ENCODE data around the gene OR1M1. TPM values are rescaled to one million over a fixed set of nuclear protein-coding genes. Genes with fewer than 3 reads are reported as not detected.

Gene OR1M1
- total and polyA plus RNA-seq, 4 donors: not detected

- DNase-seq (ENCODE audit: low spot score): no peak
- Histone ChIP-seq H3K4me1 (ENCODE audit: control insufficient read depth in 4 of 4, insufficient read depth in 4 of 4, low read length in 3 of 4) (no peaks in the 10 kb centered on the region), H3K27me3 (ENCODE audit: control insufficient read depth in 4 of 4, insufficient read depth in 4 of 4, low read length in 3 of 4) (no peaks in the 10 kb centered on the region), H3K4me3 (ENCODE audit: low read depth in 1 of 3, low read length in 3 of 3) (no peak overlapping the region), H3K36me3 (ENCODE audit: control insufficient read depth in 4 of 4, insufficient read depth in 3 of 4, low read depth in 1 of 4, low read length in 3 of 4) (no peaks in the 10 kb centered on the region), H3K9ac (ENCODE audit: low read depth in 1 of 2, low read length in 2 of 2) (no peak overlapping the region), H3K27ac (ENCODE audit: low read depth in 1 of 2, low read length in 2 of 2) (no peak overlapping the region), H3K9me3 (ENCODE audit: control insufficient read depth in 4 of 4, low read length in 3 of 4) (no peaks in the 10 kb centered on the region)
- TF ChIP-seq CTCF (IDR thresholded peaks at IDR 0.05; ENCODE audit: low read depth, low read length, missing input control): no peak
- no peak for TF ChIP-seq HNF4A (conservative IDR thresholded peaks at IDR 0.05)
- TF ChIP-seq HNF4G (IDR thresholded peaks at IDR 0.05): no peak
- no peak for TF ChIP-seq MAX (IDR thresholded peaks at IDR 0.05)
- WGBS: 63% methylated on average over 5 of the region's 5 CpGs
These were observed 47.1 kb upstream of the OR1M1 start for GRCh38 chr19:9039728-9040127.

- no peaks in the 10 kb centered on the region for H3K9me3 ChIP-seq (ENCODE audit: control insufficient read depth in 4 of 4, low read length in 3 of 4)
- TF ChIP-seq EGR1 (IDR thresholded peaks at IDR 0.05; ENCODE audit: low read depth in 2 of 2) (no peak), SP1 (IDR thresholded peaks at IDR 0.05) (no peak)
- no peak for DNase-seq (ENCODE audit: low spot score)
- no peaks in the 10 kb centered on the region for H3K36me3 ChIP-seq (ENCODE audit: control insufficient read depth in 4 of 4, insufficient read depth in 3 of 4, low read depth in 1 of 4, low read length in 3 of 4)
- H3K4me3 ChIP-seq (ENCODE audit: low read depth in 1 of 3, low read length in 3 of 3): no peak overlapping the region
- WGBS: 72% methylated on average over 9 of the region's 9 CpGs
- H3K27ac ChIP-seq (ENCODE audit: low read depth in 1 of 2, low read length in 2 of 2): no peak overlapping the region
- no peaks in the 10 kb centered on the region for H3K27me3 ChIP-seq (ENCODE audit: control insufficient read depth in 4 of 4, insufficient read depth in 4 of 4, low read length in 3 of 4)
- no peak overlapping the region for H3K9ac ChIP-seq (ENCODE audit: low read depth in 1 of 2, low read length in 2 of 2)
- no peaks in the 10 kb centered on the region for H3K4me1 ChIP-seq (ENCODE audit: control insufficient read depth in 4 of 4, insufficient read depth in 4 of 4, low read length in 3 of 4)
These were observed 46.7 kb upstream of the OR1M1 start for GRCh38 chr19:9040131-9040530.

GRCh38 chr19:9041023-9041422, 45.8 kb upstream of the OR1M1 start:
- Histone ChIP-seq H3K4me3 (ENCODE audit: low read depth in 1 of 3, low read length in 3 of 3) (no peak overlapping the region), H3K36me3 (ENCODE audit: control insufficient read depth in 4 of 4, insufficient read depth in 3 of 4, low read depth in 1 of 4, low read length in 3 of 4) (no peaks in the 10 kb centered on the region), H3K4me1 (ENCODE audit: control insufficient read depth in 4 of 4, insufficient read depth in 4 of 4, low read length in 3 of 4) (no peaks in the 10 kb centered on the region), H3K9me3 (ENCODE audit: control insufficient read depth in 4 of 4, low read length in 3 of 4) (no peaks in the 10 kb centered on the region), H3K27me3 (ENCODE audit: control insufficient read depth in 4 of 4, insufficient read depth in 4 of 4, low read length in 3 of 4) (no peaks in the 10 kb centered on the region), H3K9ac (ENCODE audit: low read depth in 1 of 2, low read length in 2 of 2) (no peak overlapping the region), H3K27ac (ENCODE audit: low read depth in 1 of 2, low read length in 2 of 2) (no peak overlapping the region)
- no peak for DNase-seq (ENCODE audit: low spot score)
- 83% methylated on average over 8 of the region's 8 CpGs for WGBS
- TF ChIP-seq MAX (IDR thresholded peaks at IDR 0.05): no peak
- no peak for TF ChIP-seq RAD21 (IDR thresholded peaks at IDR 0.05)
- TF ChIP-seq FOXA1 (IDR thresholded peaks at IDR 0.05): no peak
- TF ChIP-seq SP1 (IDR thresholded peaks at IDR 0.05): no peak
- TF ChIP-seq ATF3 (IDR thresholded peaks at IDR 0.05): no peak
- no peak for TF ChIP-seq JUND (IDR thresholded peaks at IDR 0.05)
- no peak for TF ChIP-seq ZBTB33 (IDR thresholded peaks at IDR 0.05)

All from liver (tissue), 9 donors.